Liver (tissue), 9 donors: ENCODE results near the gene COX4I1. TPM values are rescaled to one million over a fixed set of nuclear protein-coding genes. Genes with fewer than 3 reads are reported as not detected.

Experiments used
- DNase-seq: peaks from one replicate; pipeline ENCODE4 v3.0.0-alpha.2; 2017; ENCODE audit warnings: low spot score
- H3K27ac ChIP-seq, 2 donors: one replicate each; pipeline ENCODE4 v1.7.0; 2013; ENCODE audit warnings: inconsistent platforms in 2 of 2, low read length in 2 of 2, control low read depth in 1 of 2, low read depth in 1 of 2, mild to moderate bottlenecking in 1 of 2
- H3K27me3 ChIP-seq, 4 donors: one replicate each; pipeline versions ENCODE4 v1.6.1 to v1.7.0; 2013; ENCODE audit warnings: low read length in 3 of 4, inconsistent platforms in 1 of 4, mild to moderate bottlenecking in 1 of 4, moderate library complexity in 1 of 4; ENCODE audit not compliant: control insufficient read depth in 4 of 4, insufficient read depth in 4 of 4
- H3K36me3 ChIP-seq, 4 donors: one replicate each; pipeline versions ENCODE4 v1.6.1 to v1.7.0; 2013; ENCODE audit warnings: low read length in 3 of 4, mild to moderate bottlenecking in 3 of 4, low read depth in 1 of 4, moderate library complexity in 1 of 4; ENCODE audit not compliant: control insufficient read depth in 4 of 4, insufficient read depth in 3 of 4
- H3K4me1 ChIP-seq, 4 donors: one replicate each; pipeline versions ENCODE4 v1.6.1 to v1.7.0; 2013; ENCODE audit warnings: low read length in 3 of 4, mild to moderate bottlenecking in 3 of 4, moderate library complexity in 1 of 4; ENCODE audit not compliant: control insufficient read depth in 4 of 4, insufficient read depth in 4 of 4
- H3K4me3 ChIP-seq, 3 donors: one replicate each; pipeline versions ENCODE4 v1.6.1 to v1.7.0; 2013; ENCODE audit warnings: low read length in 3 of 3, control low read depth in 1 of 3, low read depth in 1 of 3, mild to moderate bottlenecking in 1 of 3
- H3K9ac ChIP-seq, 2 donors: one replicate each; pipeline ENCODE4 v1.7.0; 2013; ENCODE audit warnings: low read length in 2 of 2, mild to moderate bottlenecking in 2 of 2, moderate library complexity in 2 of 2, control low read depth in 1 of 2, low read depth in 1 of 2
- H3K9me3 ChIP-seq, 4 donors: one replicate each; pipeline versions ENCODE4 v1.6.1 to v1.7.0; 2013; ENCODE audit warnings: low read length in 3 of 4; ENCODE audit not compliant: control insufficient read depth in 4 of 4
- CTCF ChIP-seq: fragments of 150-350 bp; IDR thresholded peaks from 2 replicates; pipeline ENCODE4 v1.5.1; 2017; ENCODE audit warnings: improper control_type of control experiment, low read depth, low read length; ENCODE audit not compliant: missing input control
- EGR1 ChIP-seq, 2 donors: IDR thresholded peaks; 2 replicates each; pipeline ENCODE4 v1.6.1; 2016 to 2018; ENCODE audit warnings: antibody characterized with exemption in 2 of 2, low read depth in 2 of 2
- FOXA1 ChIP-seq: IDR thresholded peaks from 2 replicates; pipeline ENCODE4 v1.6.1; 2016; ENCODE audit warnings: antibody characterized with exemption
- FOXA2 ChIP-seq: IDR thresholded peaks from 2 replicates; pipeline ENCODE4 v1.6.1; 2016; ENCODE audit warnings: antibody characterized with exemption
- GABPA ChIP-seq, 2 donors: IDR thresholded peaks in 1 of 2; conservative IDR thresholded peaks in 1 of 2; 2 replicates each; pipeline ENCODE4 v1.6.1; 2016; ENCODE audit warnings: antibody characterized with exemption in 2 of 2, mild to moderate bottlenecking in 1 of 2, moderate library complexity in 1 of 2
- HNF4A ChIP-seq, 2 donors: conservative IDR thresholded peaks; 2 replicates each; pipeline ENCODE4 v1.6.1; 2016; ENCODE audit warnings: antibody characterized with exemption in 2 of 2, mild to moderate bottlenecking in 2 of 2
- HNF4G ChIP-seq: IDR thresholded peaks from 2 replicates; pipeline ENCODE4 v1.6.1; 2016; ENCODE audit warnings: antibody characterized with exemption
- JUND ChIP-seq, 2 donors: IDR thresholded peaks; 2 replicates each; pipeline ENCODE4 v1.6.1; 2016; ENCODE audit warnings: antibody characterized with exemption in 2 of 2
- MAX ChIP-seq: IDR thresholded peaks from 2 replicates; pipeline ENCODE4 v1.6.1; 2016; ENCODE audit warnings: antibody characterized with exemption
- NR2F2 ChIP-seq: IDR thresholded peaks from 2 replicates; pipeline ENCODE4 v1.6.1; 2016; ENCODE audit warnings: antibody characterized with exemption
- RAD21 ChIP-seq, 2 donors: IDR thresholded peaks; 2 replicates each; pipeline ENCODE4 v1.6.1; 2016; ENCODE audit warnings: antibody characterized with exemption in 2 of 2, mild to moderate bottlenecking in 2 of 2
- REST ChIP-seq: IDR thresholded peaks from 2 replicates; pipeline ENCODE4 v1.6.1; 2016; ENCODE audit warnings: antibody characterized with exemption, mild to moderate bottlenecking
- RXRA ChIP-seq, 2 donors: IDR thresholded peaks; 2 replicates each; pipeline ENCODE4 v1.6.1; 2017 to 2018; ENCODE audit warnings: antibody characterized with exemption in 2 of 2, mild to moderate bottlenecking in 1 of 2
- SP1 ChIP-seq: IDR thresholded peaks from 2 replicates; pipeline ENCODE4 v1.6.1; 2018; ENCODE audit warnings: antibody characterized with exemption, mild to moderate bottlenecking
- TAF1 ChIP-seq: conservative IDR thresholded peaks from 2 replicates; pipeline ENCODE4 v1.6.1; 2016; ENCODE audit warnings: antibody characterized with exemption, mild to moderate bottlenecking
- YY1 ChIP-seq: IDR thresholded peaks from 2 replicates; pipeline ENCODE4 v1.6.1; 2016; ENCODE audit warnings: antibody characterized with exemption, mild to moderate bottlenecking
- ZBTB33 ChIP-seq: IDR thresholded peaks from 2 replicates; pipeline ENCODE4 v1.6.1; 2016; ENCODE audit warnings: antibody characterized with exemption
- WGBS: extraction: QIAGEN DNeasy Blood & Tissue Kit; methylation state at CpG from one replicate; pipeline ENCODE4 v1.1.7; 2013; 5-methylcytosine and 5-hydroxymethylcytosine counted together
- polyA plus RNA-seq, 2 donors: library from polyadenylated mRNA; stranded (reverse) in 1 of 2; unstranded in 1 of 2; fragments of 200-250 nt in 1 of 2; fragments of >200 nt in 1 of 2; fragmentation: Nextera tagmentation in 1 of 2; extraction: Ambion mirVana in 1 of 2; gene quantifications; one replicate each; pipeline versions ENCODE4 v1.2.1 to v1.2.3, GENCODE V29; 2013 to 2015
- total RNA-seq, 2 donors: library from RNA; depleted of rRNA; stranded (reverse); fragments of >200 nt; gene quantifications; one replicate each; pipeline ENCODE4 v1.2.3, GENCODE V29; 2014
- donor health status: healthy.
- donor health status: healthy.
- donor health status: healthy.
- donor health status: healthy.
- donor health status: healthy.

COX4I1 gene
- total and polyA plus RNA-seq, 4 donors: 186 to 576 (median 331) TPM

- TF ChIP-seq REST (no peak), NR2F2 (no peak), EGR1 (IDR thresholded peaks at IDR 0.05; ENCODE audit: low read depth in 2 of 2) (no peak), HNF4G (no peak), YY1 (no peak), TAF1 (no peak)
Observed at GRCh38 chr16:85788819-85789218, 10.7 kb upstream of the COX4I1 start (continued).

- H3K4me3 ChIP-seq: no peak overlapping the region
- DNase-seq: no peak
- WGBS: 89% methylated on average over 6 of the region's 6 CpGs
- peaks cover 5 to 33% (median 15%) of the 10 kb centered on the region in 4 donors for H3K36me3 ChIP-seq
- TF ChIP-seq SP1: no peak
- TF ChIP-seq HNF4G: no peak
- no peak for TF ChIP-seq FOXA1
- no peak for TF ChIP-seq RXRA (IDR thresholded peaks at IDR 0.05)
- TF ChIP-seq YY1: no peak
- TF ChIP-seq CTCF: no peak
- no peak for TF ChIP-seq MAX
- TF ChIP-seq EGR1 (IDR thresholded peaks at IDR 0.05; ENCODE audit: low read depth in 2 of 2): no peak
- no peak for TF ChIP-seq JUND (IDR thresholded peaks at IDR 0.05)
- TF ChIP-seq NR2F2: no peak
- no peak for TF ChIP-seq FOXA2
- no peak for TF ChIP-seq TAF1
- TF ChIP-seq GABPA (IDR thresholded peaks at IDR 0.05 in 1 of 2, conservative IDR thresholded peaks at IDR 0.05 in 1 of 2): no peak
- TF ChIP-seq ZBTB33: no peak
- TF ChIP-seq RAD21 (IDR thresholded peaks at IDR 0.05): no peak
- TF ChIP-seq HNF4A (conservative IDR thresholded peaks at IDR 0.05): no peak
- TF ChIP-seq REST: no peak
- no peaks in the 10 kb centered on the region for H3K9me3 ChIP-seq
- H3K27me3 ChIP-seq: no peaks in the 10 kb centered on the region
- no peaks in the 10 kb centered on the region for H3K4me1 ChIP-seq
- no peak overlapping the region for H3K9ac ChIP-seq
- no peak overlapping the region for H3K27ac ChIP-seq
Observed at GRCh38 chr16:85789773-85790172, 9.7 kb upstream of the COX4I1 start.
